GM23338 (cell line): ENCODE results near the gene GRK5.

ENCODE experiments used
- ETS1 ChIP-seq: IDR thresholded peaks from 2 replicates; pipeline ENCODE4 v1.6.1; 2016; ENCODE audit warnings: antibody characterized with exemption
- EZH2 ChIP-seq: fragments of 200-600 bp; sonication (generic); IDR thresholded peaks from one replicate; pipeline ENCODE4 v1.8.0; 2017; ENCODE audit warnings: antibody characterized with exemption, mild to moderate bottlenecking, low read depth; ENCODE audit not compliant: unreplicated experiment
- EZH2phosphoT487 ChIP-seq: fragments of 200-600 bp; sonication (generic); IDR thresholded peaks from one replicate; pipeline ENCODE4 v1.8.1; 2018; ENCODE audit warnings: antibody characterized with exemption; ENCODE audit not compliant: unreplicated experiment
- JUNB ChIP-seq: IDR thresholded peaks from one replicate; pipeline ENCODE4 v1.6.1; 2016; ENCODE audit warnings: antibody characterized with exemption; ENCODE audit not compliant: unreplicated experiment
- POLR2AphosphoS5 ChIP-seq: IDR thresholded peaks from 2 replicates; pipeline ENCODE4 v1.6.1; 2016; ENCODE audit warnings: antibody characterized with exemption, low read depth
- TF ChIP-seq, protein P1 (sequence below), 2 experiments: fragments of 200-600 bp in 1 of 2; sonication (generic) in 1 of 2; conservative IDR thresholded peaks; 2 replicates each; pipeline versions ENCODE4 v1.5.1 to v1.6.1; 2016 to 2017; ENCODE audit warnings: antibody characterized with exemption in 2 of 2, low read depth in 2 of 2, mild to moderate bottlenecking in 2 of 2, moderate library complexity in 1 of 2
- TF ChIP-seq, protein P2 (sequence below): IDR thresholded peaks from one replicate; pipeline ENCODE4 v1.6.1; 2018; ENCODE audit warnings: antibody characterized with exemption; ENCODE audit not compliant: unreplicated experiment

DNA sequence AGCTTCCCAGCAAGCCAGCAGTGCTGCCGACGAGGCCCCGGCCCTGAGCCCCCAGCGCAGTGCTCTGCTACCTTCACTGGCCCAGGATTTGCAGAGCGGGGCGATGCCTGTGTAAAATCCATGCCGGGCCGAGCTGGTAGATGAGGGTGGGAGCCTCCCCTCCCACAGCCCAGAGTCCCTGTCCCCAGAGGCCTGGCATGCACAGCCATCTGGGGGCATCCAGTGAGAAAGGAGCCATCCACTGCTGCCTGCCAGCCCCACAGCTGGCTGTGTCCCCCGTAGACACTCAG, 218.5 kb downstream of the GRK5 start:
- TF ChIP-seq, protein P1, sequence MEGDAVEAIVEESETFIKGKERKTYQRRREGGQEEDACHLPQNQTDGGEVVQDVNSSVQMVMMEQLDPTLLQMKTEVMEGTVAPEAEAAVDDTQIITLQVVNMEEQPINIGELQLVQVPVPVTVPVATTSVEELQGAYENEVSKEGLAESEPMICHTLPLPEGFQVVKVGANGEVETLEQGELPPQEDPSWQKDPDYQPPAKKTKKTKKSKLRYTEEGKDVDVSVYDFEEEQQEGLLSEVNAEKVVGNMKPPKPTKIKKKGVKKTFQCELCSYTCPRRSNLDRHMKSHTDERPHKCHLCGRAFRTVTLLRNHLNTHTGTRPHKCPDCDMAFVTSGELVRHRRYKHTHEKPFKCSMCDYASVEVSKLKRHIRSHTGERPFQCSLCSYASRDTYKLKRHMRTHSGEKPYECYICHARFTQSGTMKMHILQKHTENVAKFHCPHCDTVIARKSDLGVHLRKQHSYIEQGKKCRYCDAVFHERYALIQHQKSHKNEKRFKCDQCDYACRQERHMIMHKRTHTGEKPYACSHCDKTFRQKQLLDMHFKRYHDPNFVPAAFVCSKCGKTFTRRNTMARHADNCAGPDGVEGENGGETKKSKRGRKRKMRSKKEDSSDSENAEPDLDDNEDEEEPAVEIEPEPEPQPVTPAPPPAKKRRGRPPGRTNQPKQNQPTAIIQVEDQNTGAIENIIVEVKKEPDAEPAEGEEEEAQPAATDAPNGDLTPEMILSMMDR (conservative IDR thresholded peaks at IDR 0.05; ENCODE audit: low read depth in 2 of 2) = no peak
- no peak for TF ChIP-seq EZH2phosphoT487
- TF ChIP-seq EZH2 = no peak
- TF ChIP-seq ETS1 = no peak
- no peak for TF ChIP-seq POLR2AphosphoS5
- TF ChIP-seq, protein P2, sequence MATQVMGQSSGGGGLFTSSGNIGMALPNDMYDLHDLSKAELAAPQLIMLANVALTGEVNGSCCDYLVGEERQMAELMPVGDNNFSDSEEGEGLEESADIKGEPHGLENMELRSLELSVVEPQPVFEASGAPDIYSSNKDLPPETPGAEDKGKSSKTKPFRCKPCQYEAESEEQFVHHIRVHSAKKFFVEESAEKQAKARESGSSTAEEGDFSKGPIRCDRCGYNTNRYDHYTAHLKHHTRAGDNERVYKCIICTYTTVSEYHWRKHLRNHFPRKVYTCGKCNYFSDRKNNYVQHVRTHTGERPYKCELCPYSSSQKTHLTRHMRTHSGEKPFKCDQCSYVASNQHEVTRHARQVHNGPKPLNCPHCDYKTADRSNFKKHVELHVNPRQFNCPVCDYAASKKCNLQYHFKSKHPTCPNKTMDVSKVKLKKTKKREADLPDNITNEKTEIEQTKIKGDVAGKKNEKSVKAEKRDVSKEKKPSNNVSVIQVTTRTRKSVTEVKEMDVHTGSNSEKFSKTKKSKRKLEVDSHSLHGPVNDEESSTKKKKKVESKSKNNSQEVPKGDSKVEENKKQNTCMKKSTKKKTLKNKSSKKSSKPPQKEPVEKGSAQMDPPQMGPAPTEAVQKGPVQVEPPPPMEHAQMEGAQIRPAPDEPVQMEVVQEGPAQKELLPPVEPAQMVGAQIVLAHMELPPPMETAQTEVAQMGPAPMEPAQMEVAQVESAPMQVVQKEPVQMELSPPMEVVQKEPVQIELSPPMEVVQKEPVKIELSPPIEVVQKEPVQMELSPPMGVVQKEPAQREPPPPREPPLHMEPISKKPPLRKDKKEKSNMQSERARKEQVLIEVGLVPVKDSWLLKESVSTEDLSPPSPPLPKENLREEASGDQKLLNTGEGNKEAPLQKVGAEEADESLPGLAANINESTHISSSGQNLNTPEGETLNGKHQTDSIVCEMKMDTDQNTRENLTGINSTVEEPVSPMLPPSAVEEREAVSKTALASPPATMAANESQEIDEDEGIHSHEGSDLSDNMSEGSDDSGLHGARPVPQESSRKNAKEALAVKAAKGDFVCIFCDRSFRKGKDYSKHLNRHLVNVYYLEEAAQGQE = no peak
- TF ChIP-seq JUNB = no peak
